ENCODE measurements around the gene UNC50.
A peak's percentile ranks its signal among the peaks of the same experiment; 100 is the strongest.

GRCh38 chr2:98634406-98635092 lies 26.2 kb downstream of the UNC50 start:
- TF ChIP-seq, protein P1, sequence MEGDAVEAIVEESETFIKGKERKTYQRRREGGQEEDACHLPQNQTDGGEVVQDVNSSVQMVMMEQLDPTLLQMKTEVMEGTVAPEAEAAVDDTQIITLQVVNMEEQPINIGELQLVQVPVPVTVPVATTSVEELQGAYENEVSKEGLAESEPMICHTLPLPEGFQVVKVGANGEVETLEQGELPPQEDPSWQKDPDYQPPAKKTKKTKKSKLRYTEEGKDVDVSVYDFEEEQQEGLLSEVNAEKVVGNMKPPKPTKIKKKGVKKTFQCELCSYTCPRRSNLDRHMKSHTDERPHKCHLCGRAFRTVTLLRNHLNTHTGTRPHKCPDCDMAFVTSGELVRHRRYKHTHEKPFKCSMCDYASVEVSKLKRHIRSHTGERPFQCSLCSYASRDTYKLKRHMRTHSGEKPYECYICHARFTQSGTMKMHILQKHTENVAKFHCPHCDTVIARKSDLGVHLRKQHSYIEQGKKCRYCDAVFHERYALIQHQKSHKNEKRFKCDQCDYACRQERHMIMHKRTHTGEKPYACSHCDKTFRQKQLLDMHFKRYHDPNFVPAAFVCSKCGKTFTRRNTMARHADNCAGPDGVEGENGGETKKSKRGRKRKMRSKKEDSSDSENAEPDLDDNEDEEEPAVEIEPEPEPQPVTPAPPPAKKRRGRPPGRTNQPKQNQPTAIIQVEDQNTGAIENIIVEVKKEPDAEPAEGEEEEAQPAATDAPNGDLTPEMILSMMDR (IDR thresholded peaks at IDR 0.05) = peak in 1 of 6 experiments; percentile 21
- no peak for TF ChIP-seq POLR2A (IDR thresholded peaks at IDR 0.05)
